ENCODE data around the gene GRAMD1B.

The GRAMD1B gene

GRCh38 chr11:123429913-123430720 lies at the start of gene GRAMD1B:
TSS of gene GRAMD1B (plus strand) at chr11:123430269. CDS start at chr11:123430793, 524 bp downstream.
- DNase-seq (ENCODE audit: low read depth): peak; percentile 63

GRCh38 chr11:123381149-123381548 lies 48.9 kb upstream of the GRAMD1B start:
- no peak for DNase-seq (ENCODE audit: low read depth)

GRCh38 chr11:123381817-123382554 lies 48.1 kb upstream of the GRAMD1B start:
- peak; percentile 17 for DNase-seq (ENCODE audit: low read depth)

- DNase-seq (ENCODE audit: low read depth): no peak
These were observed 47.5 kb upstream of the GRAMD1B start for GRCh38 chr11:123382555-123383074.

- no peak for DNase-seq (ENCODE audit: low read depth)
These were observed 46.0 kb upstream of the GRAMD1B start for GRCh38 chr11:123384116-123384515.

- DNase-seq (ENCODE audit: low read depth): no peak
These were observed 43.1 kb upstream of the GRAMD1B start for GRCh38 chr11:123386796-123387510.

- no peak for DNase-seq (ENCODE audit: low read depth)
These were observed 41.4 kb upstream of the GRAMD1B start for GRCh38 chr11:123388640-123389039.

- DNase-seq (ENCODE audit: low read depth): no peak
These were observed 39.9 kb upstream of the GRAMD1B start for GRCh38 chr11:123390146-123390545.

GRCh38 chr11:123391646-123392348 lies 38.3 kb upstream of the GRAMD1B start:
- no peak for DNase-seq (ENCODE audit: low read depth)

- no peak for DNase-seq (ENCODE audit: low read depth)
These were observed 37.6 kb upstream of the GRAMD1B start for GRCh38 chr11:123392431-123392830.

- DNase-seq (ENCODE audit: low read depth): no peak
These were observed 37.2 kb upstream of the GRAMD1B start for GRCh38 chr11:123392844-123393243.

- DNase-seq (ENCODE audit: low read depth): no peak
These were observed 36.6 kb upstream of the GRAMD1B start for GRCh38 chr11:123393312-123393927.

GRCh38 chr11:123404676-123405075 lies 25.4 kb upstream of the GRAMD1B start:
- no peak for DNase-seq (ENCODE audit: low read depth)

GRCh38 chr11:123405123-123405592 lies 24.9 kb upstream of the GRAMD1B start:
- DNase-seq (ENCODE audit: low read depth): no peak

- no peak for DNase-seq (ENCODE audit: low read depth)
These were observed 23.5 kb upstream of the GRAMD1B start for GRCh38 chr11:123406441-123407129.

GRCh38 chr11:123407130-123407995 lies 22.7 kb upstream of the GRAMD1B start:
- DNase-seq (ENCODE audit: low read depth): peak; percentile 38

- DNase-seq (ENCODE audit: low read depth): no peak
These were observed 22.0 kb upstream of the GRAMD1B start for GRCh38 chr11:123407996-123408597.

GRCh38 chr11:123408619-123409455 lies 21.2 kb upstream of the GRAMD1B start:
- DNase-seq (ENCODE audit: low read depth): no peak
